ENCODE results near the gene BOK.

- TF ChIP-seq CTCF (IDR thresholded peaks at IDR 0.05; ENCODE audit: insufficient read depth, low read depth, low read length) (no peak), EZH2 (IDR thresholded peaks at IDR 0.05; ENCODE audit: insufficient read depth, low read length) (no peak)
These were observed 6.9 kb upstream of the BOK start for GRCh38 chr2:241551599-241551997.

Measured in astrocyte (in vitro differentiated cells and primary cell).